Transverse colon (tissue), 4 donors: ENCODE data around the gene ZNF821. TPM values are rescaled to one million over a fixed set of nuclear protein-coding genes. Genes with fewer than 3 reads are reported as not detected.
"Not testable (repeated sequence)": the region's sequence is repeated elsewhere in the genome, so short reads cannot be mapped to it uniquely, and the experiment has no call there.

ENCODE experiments used
- DNase-seq: peaks from one replicate; pipeline ENCODE4 v3.0.0-alpha.2; 2019
- H3K27ac ChIP-seq, 4 donors: fragments of 200-600 bp; sonication (generic); 2 replicates each; pipeline ENCODE4 v1.5.1; 2016 to 2018; ENCODE audit warnings: inconsistent platforms in 4 of 4
- H3K27me3 ChIP-seq: fragments of 200-600 bp; sonication (generic); 2 replicates; pipeline ENCODE4 v1.5.1; 2017; ENCODE audit warnings: inconsistent platforms
- H3K36me3 ChIP-seq, 4 donors: fragments of 200-600 bp; sonication (generic); 2 replicates each; pipeline ENCODE4 v1.5.1; 2017 to 2019; ENCODE audit warnings: inconsistent platforms in 4 of 4
- H3K4me1 ChIP-seq, 4 donors: fragments of 200-600 bp; sonication (generic); 2 replicates each; pipeline ENCODE4 v1.5.1; 2017 to 2020; ENCODE audit warnings: inconsistent platforms in 4 of 4
- H3K4me3 ChIP-seq, 4 donors: fragments of 200-600 bp; sonication (generic); 1 replicate in 1 of 4; 2 replicates in 3 of 4; pipeline versions ENCODE4 v1.5.1 to v1.6.1; 2017 to 2019; ENCODE audit warnings: inconsistent platforms in 4 of 4
- H3K9me3 ChIP-seq, 2 donors: fragments of 200-600 bp; sonication (generic); 2 replicates each; pipeline ENCODE4 v1.5.1; 2017 to 2019; ENCODE audit warnings: inconsistent platforms in 2 of 2
- CTCF ChIP-seq, 5 experiments: fragments of 200-600 bp in 3 of 5; fragments of 450-650 bp in 2 of 5; sonication (generic) in 3 of 5; IDR thresholded peaks; 1 replicate in 2 of 5; 2 replicates in 3 of 5; pipeline ENCODE4 v1.5.1; 2016 to 2017; ENCODE audit warnings: antibody characterized with exemption in 5 of 5, inconsistent platforms in 3 of 5, mild to moderate bottlenecking in 2 of 5, moderate library complexity in 1 of 5
- EP300 ChIP-seq: sonication (generic); formaldehyde crosslinking; IDR thresholded peaks from one replicate; pipeline ENCODE4 v1.6.1; 2017; ENCODE audit warnings: antibody characterized with exemption, low read depth
- POLR2A ChIP-seq: fragments of 450-650 bp; IDR thresholded peaks from one replicate; pipeline ENCODE4 v1.6.1; 2016; ENCODE audit warnings: antibody characterized with exemption, mild to moderate bottlenecking, moderate library complexity
- POLR2AphosphoS5 ChIP-seq, 3 donors: sonication (generic); formaldehyde crosslinking; IDR thresholded peaks; one replicate each; pipeline ENCODE4 v1.6.1; 2016; ENCODE audit warnings: antibody characterized with exemption in 3 of 3
- WGBS, 2 donors: methylation state at CpG; one replicate each; pipeline ENCODE4 v1.1.5; 2018; ENCODE audit warnings: low coverage in 1 of 2; 5-methylcytosine and 5-hydroxymethylcytosine counted together
- in situ Hi-C, 4 donors: fragments of 200-750 bp; cut with MboI; loops; one replicate each; pipeline versions ENCODE4 v1.15.0 to v1.15.1; 2017; ENCODE audit warnings: low sequenced_read_pairs in 3 of 4, low pct_ligation_motif_present in 1 of 4, low pct_unique_long_range_greater_than_20kb in 1 of 4
- intact Hi-C: fragments of 100-400 bp; cut with DNase I; formaldehyde crosslinking; loops from one replicate; pipeline ENCODE4 v1.15.1; 2023; ENCODE audit warnings: low total_unique reads
- total RNA-seq, 4 donors: library from RNA; depleted of rRNA; stranded (reverse); fragments of >200 nt; gene quantifications; one replicate each; pipeline ENCODE4 v1.1.0, GENCODE V29; 2016

ZNF821 gene
- total RNA-seq, 4 donors from 2014 or later, result 9.4 to 31.6 (median 13.6) TPM

GRCh38 chr16:71811261-71811803 is 72.7 kb downstream of the ZNF821 start:
- no peaks in the 10 kb centered on the region for H3K9me3 ChIP-seq
- TF ChIP-seq CTCF (IDR thresholded peaks at IDR 0.05) (no peak), POLR2A (no peak), POLR2AphosphoS5 (IDR thresholded peaks at IDR 0.05) (no peak), EP300 (no peak)
- H3K27ac ChIP-seq, result no peak overlapping the region
- no peak overlapping the region for H3K4me3 ChIP-seq
- WGBS, 2 donors, result 80 to 90% methylated on average over 1 to 5 of the region's 5 CpGs
- intact Hi-C loops (no loop called here), in situ Hi-C loops (no loop called here)
- no peaks in the 10 kb centered on the region for H3K36me3 ChIP-seq
- no peaks in the 10 kb centered on the region for H3K27me3 ChIP-seq
- H3K4me1 ChIP-seq, result peaks cover 5 to 21% (median 14%) of the 10 kb centered on the region in 4 donors
- no peak for DNase-seq

- DNase-seq, intact Hi-C loops, H3K27me3 ChIP-seq, H3K4me3 ChIP-seq, in situ Hi-C loops, H3K9me3 ChIP-seq, H3K36me3 ChIP-seq: not testable (repeated sequence)
- H3K4me1 ChIP-seq, result peaks cover 12 to 33% (median 21%) of the 10 kb centered on the region in 4 donors
- H3K27ac ChIP-seq, result peak overlapping the region; percentile 95 to 100 (median 100)
- WGBS, 2 donors, result 93% methylated on average over 11 of the region's 11 CpGs; no CpG with 5 or more reads in 1 of the 2 donors
Measured at GRCh38 chr16:71810155-71810530, 73.8 kb downstream of the ZNF821 start.

Other genes with a start within 250 kb of the ZNF821 start
- 10 to 100 TPM; 50.5 to 98.4 (median 89.6) TPM for gene PHLPP2, start 159.5 kb downstream of the ZNF821 start, total RNA-seq
- 100 to 1,000 TPM; 104 to 270 (median 121) TPM for gene AP1G1, start 75.3 kb downstream of the ZNF821 start, total RNA-seq
- 10 to 100 TPM; 16.7 to 33.3 (median 24.1) TPM for gene ATXN1L, start 38.2 kb downstream of the ZNF821 start, total RNA-seq
- gene IST1, start 11.3 kb upstream of the ZNF821 start, total RNA-seq, result 100 to 1,000 TPM; 200 to 303 (median 257) TPM
- under 1 TPM in 1 of 4 donors, not detected in 3; 0.16 TPM for gene PKD1L3, start 116.2 kb upstream of the ZNF821 start, total RNA-seq
- 1 to 10 TPM in 2 of 4 donors, under 1 TPM in 1, not detected in 1; 0.75 to 4.8 (median 1.6) TPM for gene DHODH, start 124.6 kb upstream of the ZNF821 start, total RNA-seq
- gene HP, start 170.3 kb upstream of the ZNF821 start, total RNA-seq, result 1 to 10 TPM in 1 of 4 donors, not detected in 3; 1.9 TPM
- gene HPR, start 179.0 kb upstream of the ZNF821 start, total RNA-seq, result not detected
- 10 to 100 TPM in 3 of 4 donors, 1 to 10 TPM in 1; 9.8 to 23.9 (median 12.8) TPM for gene TXNL4B, start 209.4 kb upstream of the ZNF821 start, total RNA-seq
- gene DHX38, start 209.7 kb upstream of the ZNF821 start, total RNA-seq, result 10 to 100 TPM; 37.6 to 60.8 (median 52.8) TPM